Adipocyte (in vitro differentiated cells): Measurements from ENCODE around the gene SNPH.

Experiments used
- DNase-seq: peaks from one replicate; pipeline ENCODE4 v3.0.0-alpha.2; 2015; ENCODE audit warnings: low read depth
- H3K27me3 ChIP-seq: replicated peaks from 2 replicates; pipeline ENCODE4 v1.7.0; 2013; ENCODE audit warnings: mild to moderate bottlenecking, low read length, moderate library complexity; ENCODE audit not compliant: control insufficient read depth, insufficient read depth
- H3K36me3 ChIP-seq: 2 replicates; pipeline ENCODE4 v1.7.0; 2013; ENCODE audit warnings: low read length, mild to moderate bottlenecking, moderate library complexity; ENCODE audit not compliant: control insufficient read depth, insufficient read depth, severe bottlenecking
- H3K4me1 ChIP-seq: 2 replicates; pipeline ENCODE4 v1.7.0; 2013; ENCODE audit warnings: mild to moderate bottlenecking, low read length, moderate library complexity; ENCODE audit not compliant: control insufficient read depth, insufficient read depth
- H3K4me3 ChIP-seq: 2 replicates; pipeline ENCODE4 v1.7.0; 2013; ENCODE audit warnings: mild to moderate bottlenecking, low read length, moderate library complexity
- H3K9ac ChIP-seq: 2 replicates; pipeline ENCODE4 v1.7.0; 2013; ENCODE audit warnings: mild to moderate bottlenecking, low read length, moderate library complexity
- H3K9me3 ChIP-seq: 2 replicates; pipeline ENCODE4 v1.7.0; 2013; ENCODE audit warnings: mild to moderate bottlenecking, low read length, moderate library complexity; ENCODE audit not compliant: control insufficient read depth

Gene SNPH

DNA sequence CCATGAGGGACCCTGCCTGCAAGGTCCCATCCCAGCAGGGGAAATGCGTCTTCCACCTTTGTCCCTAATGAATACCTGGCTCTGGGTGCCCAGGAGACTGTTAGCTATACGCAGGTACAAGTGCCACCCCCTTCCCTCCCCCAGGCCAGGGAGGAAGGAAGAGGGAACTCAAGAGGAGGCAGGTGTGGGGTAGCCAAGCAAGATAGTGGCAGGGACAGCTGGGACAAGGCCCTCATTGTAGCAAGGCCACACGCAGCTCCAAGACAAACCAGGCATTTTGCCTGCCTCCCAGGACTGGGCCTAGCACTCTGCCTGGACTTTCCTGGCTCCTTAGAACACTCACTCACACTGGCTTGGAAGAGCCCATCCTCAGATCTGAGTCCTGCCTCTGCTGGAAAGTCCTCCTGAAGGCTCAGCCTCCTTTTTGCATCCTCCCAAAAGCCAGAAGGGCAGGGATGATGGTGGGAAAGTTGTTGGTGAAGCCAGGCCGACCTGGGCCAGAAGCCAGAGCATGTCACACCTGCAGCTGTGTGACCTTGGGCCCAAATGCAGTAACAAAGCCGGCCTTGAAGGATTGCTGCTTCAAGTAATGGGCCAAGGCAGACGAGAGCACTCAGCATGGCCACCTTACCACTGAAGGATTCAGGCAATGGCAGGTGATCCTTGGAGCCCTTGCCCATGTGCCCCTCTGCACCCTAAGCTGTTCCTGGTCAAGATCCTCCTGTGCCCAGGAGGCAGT, 27.7 kb downstream of the SNPH start:
- Histone ChIP-seq H3K27me3 (no peaks in the 10 kb centered on the region), H3K9ac (no peak overlapping the region), H3K36me3 (peaks cover under 1% of the 10 kb centered on the region), H3K4me1 (no peaks in the 10 kb centered on the region), H3K4me3 (no peak overlapping the region), H3K9me3 (no peaks in the 10 kb centered on the region)
- no peak for DNase-seq

DNA sequence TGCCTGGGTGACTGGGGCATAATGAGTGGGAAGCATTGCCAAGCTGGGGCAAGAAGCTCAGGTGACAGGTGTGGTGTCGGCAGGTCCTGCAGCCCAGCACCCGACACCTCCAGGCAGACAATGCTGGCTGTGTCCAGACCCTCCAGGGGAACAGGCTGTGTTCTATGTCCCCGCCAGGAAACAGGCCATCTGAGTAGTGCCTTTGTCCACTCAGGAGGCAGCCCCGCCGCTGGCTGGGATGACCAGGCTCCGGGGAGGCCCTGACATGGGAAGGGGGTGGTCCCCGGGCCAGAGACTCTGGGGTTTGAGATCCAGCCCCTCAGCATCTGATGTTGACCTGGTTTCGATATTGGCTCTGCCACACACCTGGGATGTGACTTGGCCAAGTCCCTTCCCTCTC, 28.4 kb downstream of the SNPH start:
- H3K9me3 ChIP-seq = no peaks in the 10 kb centered on the region
- no peak overlapping the region for H3K4me3 ChIP-seq
- no peaks in the 10 kb centered on the region for H3K27me3 ChIP-seq
- H3K9ac ChIP-seq = no peak overlapping the region
- DNase-seq = no peak
- H3K36me3 ChIP-seq = peaks cover 7% of the 10 kb centered on the region
- no peaks in the 10 kb centered on the region for H3K4me1 ChIP-seq

DNA sequence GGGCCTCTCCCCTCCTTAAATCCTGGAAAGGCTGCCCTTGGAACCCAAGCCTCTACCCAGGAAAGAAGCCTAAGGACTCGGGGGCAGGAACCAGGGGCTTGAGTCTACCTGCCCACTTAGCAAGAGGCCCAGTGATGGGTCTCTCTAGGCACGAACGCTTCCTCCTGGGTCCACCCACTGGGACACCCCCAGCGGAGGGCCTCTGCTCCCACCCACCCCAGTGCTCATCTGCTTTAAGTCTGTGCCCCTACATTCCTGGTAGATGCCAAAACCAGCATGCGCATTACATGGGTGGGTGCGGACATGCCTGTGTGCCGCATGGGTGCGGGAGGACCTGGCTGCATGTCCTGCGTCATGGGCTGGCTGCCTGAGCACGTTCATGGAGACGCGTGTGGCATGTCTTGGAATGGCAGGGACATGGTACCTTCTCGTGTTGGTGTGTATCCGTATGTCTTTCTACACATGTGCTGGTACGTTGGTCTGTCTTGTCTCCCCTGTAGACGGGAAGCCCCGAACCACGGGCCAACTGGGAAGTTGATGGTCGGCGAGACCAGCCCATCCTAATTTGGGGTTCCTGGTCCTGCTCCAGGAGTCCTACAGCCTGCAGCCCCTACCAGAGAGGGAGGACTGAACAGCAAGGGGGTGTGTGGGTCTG, 29.3 kb downstream of the SNPH start:
- H3K9ac ChIP-seq = no peak overlapping the region
- H3K4me3 ChIP-seq = no peak overlapping the region
- H3K9me3 ChIP-seq = no peaks in the 10 kb centered on the region
- DNase-seq = no peak
- H3K27me3 ChIP-seq = no peaks in the 10 kb centered on the region
- no peaks in the 10 kb centered on the region for H3K4me1 ChIP-seq
- peaks cover 13% of the 10 kb centered on the region for H3K36me3 ChIP-seq

DNA sequence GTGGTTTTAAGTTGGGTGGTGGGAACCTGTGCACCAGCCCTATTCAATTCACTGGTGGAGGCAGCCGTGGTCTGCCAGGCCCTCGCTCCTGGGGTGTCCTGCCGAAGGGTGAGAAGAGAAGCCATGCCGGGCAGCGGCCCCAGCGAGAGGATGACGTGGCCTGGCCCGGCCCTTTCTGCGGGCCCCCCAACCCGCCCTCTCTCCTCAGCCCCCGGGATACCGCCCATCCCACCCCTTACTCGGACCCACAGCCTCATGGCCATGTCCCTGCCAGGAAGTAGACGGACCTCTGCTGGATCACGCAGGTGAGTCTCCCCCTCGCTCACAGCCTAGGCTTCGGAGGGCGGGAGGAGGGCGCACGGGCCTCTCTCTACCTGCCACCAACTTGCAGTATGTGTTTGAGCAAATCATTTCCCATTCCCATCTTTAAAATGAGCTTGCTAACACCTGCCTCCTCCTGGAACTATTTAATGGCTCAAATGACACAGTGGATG, 30.1 kb downstream of the SNPH start:
- Histone ChIP-seq H3K4me3 (no peak overlapping the region), H3K9me3 (no peaks in the 10 kb centered on the region), H3K4me1 (no peaks in the 10 kb centered on the region), H3K9ac (no peak overlapping the region), H3K27me3 (no peaks in the 10 kb centered on the region), H3K36me3 (peaks cover 13% of the 10 kb centered on the region)
- no peak for DNase-seq

DNA sequence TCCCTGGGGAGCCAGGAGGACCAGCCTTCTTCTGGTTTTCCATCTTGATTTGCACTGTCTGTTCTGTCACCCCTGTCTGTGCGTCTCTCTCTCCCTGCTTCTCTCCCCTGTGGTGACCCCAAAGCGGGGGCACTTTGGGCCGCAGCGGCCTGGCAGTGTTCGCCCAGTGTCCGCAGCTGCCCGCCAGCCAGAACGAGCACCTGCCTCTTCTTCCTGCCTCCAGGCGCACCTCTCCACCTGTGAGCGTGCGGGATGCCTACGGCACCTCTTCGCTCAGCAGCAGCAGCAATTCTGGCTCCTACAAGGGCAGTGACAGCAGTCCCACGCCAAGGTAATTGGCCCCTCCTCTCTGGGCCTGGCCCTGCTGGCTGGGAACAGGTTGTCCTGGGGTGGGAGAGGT, 30.8 kb downstream of the SNPH start:
- Histone ChIP-seq H3K4me3 (no peak overlapping the region), H3K4me1 (no peaks in the 10 kb centered on the region), H3K9ac (no peak overlapping the region), H3K36me3 (peaks cover 13% of the 10 kb centered on the region), H3K27me3 (no peaks in the 10 kb centered on the region), H3K9me3 (no peaks in the 10 kb centered on the region)
- DNase-seq = no peak

DNA sequence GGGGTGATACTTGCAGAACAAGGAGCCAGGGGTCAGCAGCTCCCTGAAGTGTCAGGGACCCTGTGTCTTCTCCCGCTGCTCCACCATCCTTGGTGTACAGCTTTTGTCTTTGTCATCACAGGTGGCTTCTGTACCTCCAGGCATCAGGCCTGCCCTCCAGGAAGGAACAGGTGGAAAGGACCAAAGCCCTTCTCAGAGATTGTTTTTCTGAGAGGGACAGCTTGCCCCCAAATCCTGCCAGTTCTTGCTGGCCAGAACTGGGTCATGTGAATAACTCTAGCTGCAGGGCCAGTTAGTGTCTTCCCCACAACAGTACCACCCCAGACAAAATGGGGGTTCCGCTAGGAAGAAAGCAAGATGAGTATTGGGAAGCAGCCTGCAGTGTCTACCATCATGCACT, 31.4 kb downstream of the SNPH start:
- no peak for DNase-seq
- Histone ChIP-seq H3K4me1 (no peaks in the 10 kb centered on the region), H3K27me3 (no peaks in the 10 kb centered on the region), H3K36me3 (peaks cover 13% of the 10 kb centered on the region), H3K9ac (no peak overlapping the region), H3K4me3 (no peak overlapping the region), H3K9me3 (no peaks in the 10 kb centered on the region)

DNA sequence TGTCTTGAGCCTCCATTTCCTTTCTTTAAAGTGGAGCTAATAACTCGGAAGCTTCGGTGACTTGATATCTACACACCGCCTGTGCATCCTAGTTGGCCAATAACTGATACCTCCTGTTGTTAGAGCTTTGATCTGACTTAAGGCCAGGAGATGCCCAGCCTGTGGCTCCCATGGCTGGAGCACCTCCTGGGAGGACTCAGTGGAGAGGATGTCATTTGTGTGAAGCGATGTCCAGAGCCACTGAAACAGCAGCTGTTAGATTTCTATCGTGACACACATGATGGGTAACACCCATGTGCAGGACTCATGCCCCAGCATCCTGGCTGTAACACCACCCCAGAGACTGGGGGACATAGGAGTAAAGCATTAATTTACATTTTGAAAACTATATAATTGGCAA, 32.1 kb downstream of the SNPH start:
- Histone ChIP-seq H3K36me3 (peaks cover 13% of the 10 kb centered on the region), H3K9ac (no peak overlapping the region), H3K27me3 (no peaks in the 10 kb centered on the region), H3K4me1 (no peaks in the 10 kb centered on the region), H3K9me3 (no peaks in the 10 kb centered on the region), H3K4me3 (no peak overlapping the region)
- no peak for DNase-seq

DNA sequence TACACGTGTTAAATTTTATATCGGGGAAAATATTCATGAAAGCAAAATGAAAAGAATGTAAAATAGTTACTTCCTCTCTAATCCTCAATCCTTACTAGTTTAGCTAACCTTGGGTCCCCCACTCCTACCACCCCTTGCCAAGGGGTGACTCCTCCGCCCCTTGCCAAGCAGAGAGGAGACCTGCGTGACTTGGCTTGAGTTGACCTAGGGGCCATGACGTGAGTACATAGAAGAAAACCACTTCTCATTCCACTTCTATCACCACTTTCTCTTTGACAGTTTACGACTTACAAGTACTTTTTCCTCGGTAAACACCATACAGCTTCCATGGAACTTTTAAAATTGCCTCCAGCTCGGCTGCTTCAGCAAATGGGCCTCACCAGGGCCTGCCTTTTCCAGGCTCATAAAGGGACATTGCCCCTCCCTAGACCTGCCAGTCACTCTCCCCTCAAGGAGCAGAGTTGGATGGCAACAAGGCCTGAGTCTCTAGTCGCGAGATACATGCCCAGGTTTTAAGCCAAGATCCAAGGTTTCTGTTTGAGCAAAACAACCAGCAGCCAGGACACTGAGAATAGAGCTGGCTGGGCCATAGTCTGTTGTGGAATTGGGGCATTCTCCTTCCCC, 32.9 kb downstream of the SNPH start:
- no peaks in the 10 kb centered on the region for H3K9me3 ChIP-seq
- no peak overlapping the region for H3K4me3 ChIP-seq
- H3K9ac ChIP-seq = no peak overlapping the region
- H3K4me1 ChIP-seq = no peaks in the 10 kb centered on the region
- H3K27me3 ChIP-seq = no peaks in the 10 kb centered on the region
- H3K36me3 ChIP-seq = peaks cover 14% of the 10 kb centered on the region
- no peak for DNase-seq

DNA sequence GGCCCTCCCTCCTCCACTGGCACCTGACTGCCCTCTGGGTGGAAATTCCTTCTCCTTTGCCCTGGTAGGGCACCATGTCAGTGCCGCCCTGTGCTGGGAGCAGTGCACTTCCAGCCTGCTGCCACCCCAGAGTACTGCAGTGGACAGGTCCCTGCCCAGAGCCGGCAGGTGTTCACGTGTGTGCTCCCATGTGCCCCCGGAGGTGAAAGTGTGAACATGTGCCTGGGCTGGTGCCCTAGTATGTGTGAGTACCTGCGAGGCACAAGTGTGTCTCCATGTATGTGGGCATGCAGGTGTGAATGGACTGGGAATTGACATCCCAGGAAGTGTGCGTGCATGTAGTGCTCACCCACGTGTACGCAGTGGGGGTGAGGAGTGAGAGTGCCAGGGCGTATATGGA, 33.4 kb downstream of the SNPH start:
- no peaks in the 10 kb centered on the region for H3K4me1 ChIP-seq
- no peak overlapping the region for H3K9ac ChIP-seq
- no peak for DNase-seq
- H3K36me3 ChIP-seq = peaks cover 16% of the 10 kb centered on the region
- no peaks in the 10 kb centered on the region for H3K9me3 ChIP-seq
- no peaks in the 10 kb centered on the region for H3K27me3 ChIP-seq
- no peak overlapping the region for H3K4me3 ChIP-seq

DNA sequence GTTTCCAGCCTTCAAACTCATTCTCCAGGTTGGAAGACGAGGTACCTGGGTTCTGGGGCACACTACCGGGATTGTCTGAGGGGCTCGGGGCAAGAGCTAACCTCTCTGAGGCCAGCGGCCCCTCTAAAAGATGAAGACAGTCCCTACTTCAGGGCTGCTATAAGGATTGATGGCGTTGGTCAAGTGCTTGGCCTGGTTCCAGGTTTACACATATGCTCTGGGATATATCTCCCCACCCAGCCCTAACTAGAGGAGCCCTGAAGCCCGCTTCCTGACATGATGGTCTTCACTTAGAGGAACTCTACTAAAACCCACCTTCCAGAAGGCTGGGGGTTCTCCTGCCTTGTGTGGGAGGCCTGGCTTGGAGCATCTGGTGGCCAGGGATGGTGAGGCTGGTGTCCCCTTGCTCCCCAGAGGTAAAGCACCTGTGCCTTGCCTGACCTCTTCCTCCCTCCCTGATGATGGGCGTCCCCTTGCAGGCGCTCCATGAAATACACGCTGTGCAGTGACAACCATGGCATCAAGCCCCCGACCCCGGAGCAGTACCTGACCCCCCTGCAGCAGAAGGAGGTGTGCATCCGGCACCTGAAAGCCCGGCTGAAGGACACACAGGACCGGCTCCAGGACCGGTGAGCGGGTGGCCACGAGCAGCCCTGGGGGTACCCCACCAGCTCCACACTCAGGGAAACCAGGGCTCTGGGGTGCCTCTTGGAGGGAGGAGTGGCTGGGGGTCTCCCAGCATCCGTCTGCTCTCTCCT, 34.2 kb downstream of the SNPH start:
- Histone ChIP-seq H3K36me3 (peaks cover 17% of the 10 kb centered on the region), H3K4me1 (no peaks in the 10 kb centered on the region), H3K4me3 (no peak overlapping the region), H3K9me3 (no peaks in the 10 kb centered on the region), H3K9ac (no peak overlapping the region), H3K27me3 (no peaks in the 10 kb centered on the region)
- no peak for DNase-seq

DNA sequence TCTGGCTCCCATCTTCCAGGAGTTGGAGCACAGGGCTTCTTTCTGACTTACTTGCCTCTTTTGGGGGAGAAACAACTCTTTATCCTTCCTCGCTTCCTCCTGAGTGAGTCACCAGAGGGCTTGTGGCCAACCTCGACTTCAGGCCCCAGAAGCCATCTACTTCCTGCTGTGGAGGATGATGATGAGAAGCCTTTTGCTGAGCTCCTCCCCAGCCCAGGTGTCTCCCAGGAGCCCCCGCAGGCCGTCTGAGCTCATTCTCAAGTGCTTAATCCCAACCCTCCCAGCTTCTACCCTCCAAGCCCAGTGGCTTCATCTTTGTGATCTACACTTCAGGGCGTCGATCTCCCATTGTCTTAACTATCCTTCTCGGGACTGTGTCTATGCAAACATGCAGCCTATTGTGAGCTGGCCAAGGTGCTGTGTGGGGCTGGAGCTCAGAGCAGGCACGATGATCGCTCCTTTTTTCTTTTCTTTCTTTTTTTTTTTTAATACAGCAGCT, 35.0 kb downstream of the SNPH start:
- Histone ChIP-seq H3K27me3 (no peaks in the 10 kb centered on the region), H3K36me3 (peaks cover 22% of the 10 kb centered on the region), H3K9me3 (no peaks in the 10 kb centered on the region), H3K9ac (no peak overlapping the region), H3K4me1 (no peaks in the 10 kb centered on the region), H3K4me3 (no peak overlapping the region)
- DNase-seq = peak; percentile 29
